GM21360 (cell line): ENCODE measurements around the gene VGLL4.
"Not testable (repeated sequence)": the region's sequence is repeated elsewhere in the genome, so short reads cannot be mapped to it uniquely, and the experiment has no call there.

Experiments
- ATAC-seq: cut with Tn5 transposase; IDR thresholded peaks from one replicate; pipeline ENCODE4 v1.9.1; 2021; ENCODE audit warnings: mild to moderate bottlenecking, moderate library complexity; ENCODE audit not compliant: unreplicated experiment

VGLL4 gene

DNA sequence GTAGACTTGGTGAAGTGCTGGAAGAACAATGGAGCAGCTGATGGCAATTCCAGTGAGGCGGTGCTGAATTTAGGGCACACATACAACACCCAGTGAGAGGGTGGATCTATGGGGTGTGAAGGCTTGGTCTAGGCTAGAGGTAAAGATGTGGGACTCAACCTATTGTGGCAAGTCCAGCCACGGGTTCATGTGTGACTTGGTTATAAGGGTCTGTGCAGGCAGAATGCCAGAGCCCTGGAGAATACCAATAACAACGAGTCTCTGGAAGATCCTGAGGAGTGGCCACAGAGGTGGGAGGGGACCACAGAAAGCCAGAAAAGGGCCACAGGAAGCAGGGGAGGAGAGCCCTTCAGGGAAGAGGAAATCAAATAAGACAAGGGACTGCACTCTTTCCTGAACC is 55.0 kb downstream of the VGLL4 start:
- ATAC-seq: no peak

DNA sequence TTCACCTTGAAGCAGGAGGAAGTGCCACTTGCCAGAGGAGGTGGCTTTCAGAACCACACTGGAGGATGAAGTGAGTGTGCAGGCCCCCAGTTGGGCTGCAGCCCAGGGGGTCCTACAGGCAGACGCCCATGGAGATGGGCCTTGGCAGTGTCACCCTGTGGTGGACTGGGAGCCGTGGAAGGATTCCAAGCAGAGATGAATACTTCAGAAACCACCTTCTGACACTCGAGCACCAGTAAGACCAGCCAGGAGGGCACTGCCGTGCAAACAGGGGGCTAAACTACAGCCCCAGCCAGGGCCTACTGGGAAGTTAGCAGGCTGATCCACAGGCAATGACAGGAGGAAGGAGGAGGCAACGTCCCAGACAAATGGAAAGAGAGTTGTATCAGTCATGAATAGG is 55.4 kb downstream of the VGLL4 start:
- no peak for ATAC-seq

DNA sequence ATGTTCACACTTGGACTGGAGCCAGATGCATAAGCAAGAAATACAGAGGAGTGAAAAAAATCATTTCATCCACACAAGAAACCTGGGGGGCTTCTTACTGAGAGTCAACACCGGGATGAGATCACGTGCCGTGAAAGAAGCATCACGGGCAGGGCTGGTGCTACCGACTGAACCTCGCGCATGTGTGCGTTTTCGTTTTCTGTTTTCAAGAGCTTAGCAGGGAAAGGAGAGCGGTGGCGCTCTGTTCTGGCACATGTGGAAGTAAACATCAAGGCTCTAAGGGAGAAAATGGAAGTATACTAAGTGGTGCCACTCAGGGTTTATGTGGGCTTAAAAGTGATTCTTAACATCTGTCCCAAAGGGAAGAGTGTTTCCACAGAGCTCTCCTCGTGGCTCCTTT is 55.9 kb downstream of the VGLL4 start:
- ATAC-seq: no peak

DNA sequence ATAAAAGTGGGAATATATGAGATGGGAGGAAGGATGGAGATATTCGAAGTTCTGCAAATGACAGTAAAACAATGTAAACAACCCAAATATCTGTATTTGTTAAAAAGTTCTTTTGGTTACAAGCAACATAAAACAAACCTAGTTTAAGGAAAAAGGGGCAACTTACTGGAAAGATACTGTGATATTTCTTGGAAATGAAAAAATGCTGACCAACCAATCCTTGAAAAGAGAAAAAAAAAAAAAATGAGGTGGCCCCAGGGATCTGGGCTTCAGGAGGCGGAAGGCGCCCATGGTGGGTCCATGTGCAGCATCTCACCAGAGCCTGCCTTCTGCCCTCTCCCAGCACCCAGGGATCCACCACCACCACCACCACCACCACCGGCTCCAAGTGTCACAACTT is 59.1 kb downstream of the VGLL4 start:
- ATAC-seq: no peak

DNA sequence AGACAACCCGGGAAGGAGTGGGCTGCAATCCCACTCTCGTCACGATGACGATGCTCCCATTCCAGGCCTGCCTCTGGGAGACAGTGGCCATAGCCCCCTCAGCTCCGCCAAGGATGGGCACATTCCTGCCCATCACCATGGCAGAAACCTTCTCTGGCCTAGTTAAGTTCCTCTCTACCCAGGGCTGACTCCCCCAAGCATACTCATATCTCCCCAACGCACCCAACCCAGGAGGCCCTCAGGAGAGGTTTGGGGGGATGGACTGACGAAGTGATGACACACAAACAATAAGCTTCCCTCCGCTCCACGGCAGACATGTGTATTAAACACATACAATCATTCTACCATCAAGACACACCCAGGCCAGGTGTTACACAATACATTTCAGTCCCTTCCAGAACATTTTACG is 60.1 kb downstream of the VGLL4 start:
- ATAC-seq: no peak

DNA sequence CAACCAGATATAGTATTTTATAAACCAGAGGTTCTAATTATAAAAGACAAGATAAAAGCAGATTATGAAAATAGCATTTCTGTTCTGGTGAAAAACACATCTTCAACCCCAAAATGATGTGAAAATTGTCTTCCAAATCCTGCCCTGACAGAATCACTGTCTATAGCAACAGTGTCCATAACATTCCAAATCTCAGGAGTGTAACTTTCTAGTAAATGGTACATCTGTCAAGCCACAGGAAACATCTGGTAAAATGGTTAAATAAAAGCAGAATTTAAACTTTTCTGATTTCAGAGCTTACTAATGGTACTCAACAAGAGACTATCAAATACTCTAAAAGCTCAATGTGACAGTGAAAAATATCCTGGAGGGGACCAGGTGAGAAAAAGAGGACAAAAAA is 60.5 kb downstream of the VGLL4 start:
- no peak for ATAC-seq

DNA sequence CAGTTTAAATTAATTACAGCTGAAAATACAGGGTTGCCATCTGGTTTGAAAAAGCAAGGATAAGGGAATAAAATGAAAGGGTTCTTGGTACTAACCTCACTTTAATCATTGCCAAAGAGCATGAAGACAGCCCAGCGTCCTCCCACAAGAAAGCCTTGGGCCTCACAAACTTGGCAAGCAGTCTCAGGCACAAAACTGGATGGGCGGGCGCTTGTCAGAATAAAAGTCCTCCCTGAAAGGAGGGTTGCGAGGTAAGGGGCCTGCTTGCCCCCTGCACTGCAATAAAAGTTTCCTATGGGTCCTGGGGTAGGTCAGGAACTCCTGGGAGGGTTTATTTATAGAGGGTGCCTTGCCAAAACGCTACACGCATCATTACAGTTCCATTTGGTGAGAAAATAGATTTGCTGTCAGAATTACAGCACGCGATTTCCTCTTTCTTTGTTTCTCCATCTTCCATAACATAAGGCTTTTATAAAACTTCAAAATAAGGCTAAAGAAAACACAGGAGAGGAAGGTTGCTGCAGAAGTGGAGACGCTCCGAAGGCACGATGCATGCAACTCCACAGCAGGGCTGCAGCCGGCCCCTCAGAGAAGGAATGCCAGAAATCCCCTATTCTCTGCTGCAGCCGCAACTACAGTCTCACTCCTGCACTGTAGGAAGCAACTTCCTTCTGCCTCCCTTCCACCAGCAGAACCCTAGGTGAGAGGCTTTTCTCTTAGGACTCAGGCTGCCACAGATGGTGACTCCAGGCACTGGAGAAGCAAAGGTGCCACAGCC is 61.3 kb downstream of the VGLL4 start:
- peak; percentile 65 for ATAC-seq

DNA sequence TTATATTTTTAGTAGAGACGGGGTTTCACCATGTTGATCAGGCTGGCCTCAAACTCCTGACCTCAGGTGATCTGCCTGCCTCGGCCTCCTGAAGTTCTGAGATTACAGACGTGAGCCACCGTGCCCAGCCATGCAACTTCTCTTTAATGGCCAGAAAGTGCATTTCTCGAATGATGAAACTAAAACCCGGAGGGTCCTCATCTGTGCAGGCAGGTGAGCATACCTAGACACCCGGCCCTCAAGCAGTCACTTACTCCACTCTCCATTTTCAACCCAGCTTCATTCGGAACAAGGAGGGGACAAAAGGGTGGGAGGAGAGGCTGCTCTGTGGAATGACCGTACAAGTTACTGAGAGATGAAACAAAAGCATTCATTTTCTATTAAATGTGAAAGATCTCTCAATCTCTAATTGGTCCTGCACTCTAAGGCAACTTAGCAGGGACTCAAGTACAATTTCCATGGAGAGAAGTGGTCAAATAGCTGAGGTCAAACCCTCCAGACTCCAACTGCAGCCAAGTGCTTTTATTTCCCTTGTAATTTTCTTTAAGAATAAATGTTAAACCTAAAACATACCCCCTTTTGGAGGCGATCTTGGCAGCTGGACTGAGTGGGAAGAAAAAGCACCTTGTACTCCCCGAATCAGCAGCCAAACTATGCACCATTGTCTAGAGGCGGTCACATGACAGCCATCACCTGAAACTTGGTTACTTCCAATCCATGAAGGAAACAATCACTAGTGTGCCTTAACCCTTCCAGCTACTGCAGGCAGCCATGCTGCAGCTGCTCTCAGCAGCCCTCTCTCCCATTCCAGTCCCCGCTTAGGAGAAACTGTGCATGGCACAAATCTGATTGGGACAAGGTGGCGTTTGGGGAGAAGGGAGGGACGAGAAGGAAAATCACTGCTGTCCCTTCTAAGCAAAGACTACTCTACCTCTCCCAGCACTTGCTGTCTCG is 62.2 kb downstream of the VGLL4 start:
- no peak for ATAC-seq

DNA sequence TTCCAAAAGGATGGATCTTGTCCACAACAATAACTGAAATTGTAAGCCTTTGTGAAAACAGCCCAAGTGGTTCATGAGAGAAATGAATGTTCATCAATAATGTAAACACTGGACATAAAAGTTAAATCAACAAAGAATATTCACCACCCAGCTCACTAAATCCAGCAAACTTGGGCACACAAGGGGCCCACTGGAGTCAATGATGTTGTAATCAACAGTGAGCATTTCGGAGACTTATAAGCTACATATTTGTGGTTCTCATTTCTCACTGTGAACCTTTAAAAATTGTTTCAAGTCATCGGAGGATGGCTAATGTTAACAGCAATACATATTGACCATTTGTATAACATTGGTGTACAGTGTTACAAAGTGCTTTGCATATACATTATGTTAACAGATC is 63.1 kb downstream of the VGLL4 start:
- ATAC-seq: no peak

DNA sequence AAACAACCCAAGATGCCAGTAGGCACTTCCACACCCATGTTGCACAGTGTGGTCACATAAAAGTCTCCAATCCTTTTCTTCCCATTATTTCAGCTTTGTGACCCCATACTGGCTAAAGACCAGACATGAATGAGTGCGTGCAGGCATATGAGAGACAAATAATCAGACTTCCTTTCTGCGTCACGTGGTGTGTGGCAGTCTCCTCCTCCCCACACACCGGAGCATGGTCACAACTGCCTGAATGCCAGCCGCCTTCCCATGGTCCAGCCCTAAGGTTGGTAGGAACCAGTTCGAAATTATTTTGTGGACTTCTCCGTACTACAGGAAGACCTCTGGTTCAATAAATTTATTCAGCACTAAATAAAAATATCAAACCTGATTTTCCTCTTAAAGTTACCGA is 65.5 kb downstream of the VGLL4 start:
- no peak for ATAC-seq

DNA sequence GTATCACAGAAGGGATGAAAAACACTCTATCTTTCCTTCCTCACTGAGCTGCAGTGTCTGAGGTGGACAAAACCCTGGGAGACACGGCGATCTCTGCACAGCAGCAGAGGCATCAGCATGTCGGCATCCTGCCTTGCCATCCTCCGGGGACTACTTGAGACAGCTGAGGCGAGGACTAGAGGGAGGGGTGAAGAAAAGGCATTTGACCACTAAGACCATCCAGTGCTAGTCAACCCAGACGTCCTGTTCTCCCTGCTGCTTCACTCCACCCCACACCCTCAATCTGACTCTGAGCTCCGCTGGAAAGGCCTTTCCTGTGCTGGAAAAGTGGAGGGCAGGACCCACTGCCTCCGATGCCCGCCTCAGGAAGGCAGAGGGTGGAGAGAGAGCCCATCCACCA is 67.3 kb downstream of the VGLL4 start:
- ATAC-seq: no peak

DNA sequence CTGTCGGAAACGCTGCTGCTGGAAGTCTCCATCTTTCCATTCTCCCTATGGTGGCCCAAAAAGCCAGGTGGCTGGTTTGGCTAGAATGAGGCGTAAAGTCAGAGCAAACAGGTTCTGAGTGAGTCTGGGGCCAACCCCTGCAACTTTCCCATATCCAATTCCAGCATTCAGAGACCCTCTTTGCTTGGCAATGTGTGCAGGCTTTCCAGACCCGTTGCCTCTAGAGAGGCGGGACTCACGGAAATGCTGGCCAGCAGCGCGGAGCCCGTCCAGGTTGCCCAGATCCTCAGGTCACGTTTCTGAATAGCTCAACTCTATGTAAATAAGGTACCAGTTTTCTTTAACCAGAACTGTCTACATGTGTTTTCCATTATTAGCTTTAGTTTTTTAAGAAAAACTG is 68.0 kb downstream of the VGLL4 start:
- no peak for ATAC-seq

DNA sequence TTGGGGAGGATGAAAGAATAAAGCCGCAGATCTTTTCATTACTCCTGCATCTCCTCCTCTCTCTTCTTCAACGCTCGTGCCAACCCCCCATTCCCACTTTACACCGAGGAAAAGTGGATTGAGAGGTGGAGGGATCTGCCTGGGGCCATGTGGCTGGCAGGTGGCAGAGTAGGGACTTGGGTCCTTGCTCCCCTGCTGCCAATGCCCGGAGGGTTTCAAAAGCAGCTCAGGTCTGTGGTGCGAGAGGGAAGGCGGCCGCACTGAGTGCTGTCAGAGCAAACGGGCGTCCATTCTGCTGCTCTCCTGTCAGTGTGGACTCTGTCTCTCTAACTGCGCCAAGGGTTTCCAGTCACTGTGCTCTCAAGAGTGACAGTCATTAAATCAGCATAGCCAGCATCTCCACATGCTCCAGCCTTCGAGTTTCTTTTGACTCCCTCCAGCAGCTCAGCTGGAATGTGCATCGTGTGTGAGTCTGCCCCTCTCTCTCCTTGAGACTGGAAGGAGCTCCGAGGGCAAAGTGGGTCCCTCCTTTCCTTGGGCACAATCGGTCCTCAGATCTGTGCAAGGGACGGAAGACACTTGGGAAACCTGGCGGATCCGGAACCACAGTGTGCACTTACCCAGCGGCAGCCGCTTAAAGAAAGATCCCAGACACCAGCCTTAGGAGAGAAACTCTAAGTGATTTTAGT is 68.6 kb downstream of the VGLL4 start:
- ATAC-seq: no peak

DNA sequence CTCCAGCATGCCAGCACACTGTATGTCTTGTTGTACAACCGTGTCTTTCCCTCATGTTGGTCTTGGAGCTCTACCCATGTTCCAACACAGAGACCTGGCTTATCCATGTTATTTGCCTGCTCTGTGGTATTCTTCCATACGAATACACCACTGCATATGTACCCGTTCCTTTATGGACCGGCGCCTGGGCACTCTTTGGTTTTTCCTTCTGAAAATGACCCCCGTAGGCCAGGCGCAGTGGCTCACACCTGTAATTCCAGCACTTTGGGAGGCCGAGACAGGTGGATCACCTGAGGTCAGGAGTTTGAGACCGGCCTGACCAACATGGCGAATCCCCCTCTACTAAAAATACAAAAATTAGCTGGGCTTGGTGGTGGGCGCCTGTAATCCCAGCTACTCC is 71.1 kb downstream of the VGLL4 start:
- ATAC-seq: not testable (repeated sequence)

DNA sequence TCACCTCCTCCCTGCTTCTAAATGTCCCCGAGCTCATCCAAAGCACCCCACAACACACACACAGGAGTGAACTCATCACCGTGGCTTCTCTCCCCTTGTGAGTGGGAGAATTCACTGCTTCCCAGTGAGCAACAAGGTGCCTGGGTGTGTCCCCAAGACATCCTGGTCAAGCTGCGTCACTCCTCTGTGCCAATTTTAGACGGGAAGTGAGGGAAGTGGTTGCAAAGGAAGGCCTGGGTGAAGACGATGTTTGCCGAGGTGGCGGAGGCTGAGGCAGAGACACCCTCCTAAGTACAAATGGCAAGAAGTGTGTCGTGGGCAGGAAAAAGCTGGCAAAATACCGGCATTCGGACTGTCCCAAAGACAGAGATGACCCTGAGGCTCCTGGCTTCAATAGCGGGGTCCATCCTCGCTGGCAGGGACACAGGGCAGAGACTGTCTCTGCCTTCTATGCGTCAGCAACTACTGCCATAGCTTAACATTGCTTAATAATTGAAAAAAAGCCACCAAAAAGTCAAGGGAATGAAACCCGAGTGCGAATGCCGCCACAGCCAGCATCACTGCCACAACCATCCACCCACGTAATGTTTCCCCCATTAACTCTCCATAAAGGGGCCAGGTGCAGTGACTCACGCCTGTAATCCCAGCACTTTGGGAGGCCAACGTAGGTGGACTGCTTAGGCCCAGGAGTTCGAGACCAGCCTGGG is 72.8 kb downstream of the VGLL4 start:
- ATAC-seq: no peak

DNA sequence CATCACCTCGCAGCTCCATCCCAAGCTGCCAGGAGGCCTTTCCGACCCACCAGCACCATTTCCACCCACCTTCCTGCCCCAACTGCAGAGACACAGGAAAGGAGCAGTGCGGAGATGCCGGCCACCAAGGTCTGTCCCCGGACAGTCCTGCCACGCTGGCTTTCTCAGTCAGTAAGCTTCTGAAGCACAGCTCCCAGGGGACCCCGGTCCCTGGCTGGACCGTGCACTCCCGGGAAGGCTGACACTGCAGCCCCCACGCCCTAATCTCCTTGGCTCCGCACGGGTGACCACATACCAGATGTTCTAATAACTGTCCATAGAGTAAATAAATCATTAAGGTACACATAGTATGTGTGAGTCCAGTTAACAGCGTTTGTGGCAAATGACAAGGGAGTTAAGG is 73.5 kb downstream of the VGLL4 start:
- ATAC-seq: no peak

DNA sequence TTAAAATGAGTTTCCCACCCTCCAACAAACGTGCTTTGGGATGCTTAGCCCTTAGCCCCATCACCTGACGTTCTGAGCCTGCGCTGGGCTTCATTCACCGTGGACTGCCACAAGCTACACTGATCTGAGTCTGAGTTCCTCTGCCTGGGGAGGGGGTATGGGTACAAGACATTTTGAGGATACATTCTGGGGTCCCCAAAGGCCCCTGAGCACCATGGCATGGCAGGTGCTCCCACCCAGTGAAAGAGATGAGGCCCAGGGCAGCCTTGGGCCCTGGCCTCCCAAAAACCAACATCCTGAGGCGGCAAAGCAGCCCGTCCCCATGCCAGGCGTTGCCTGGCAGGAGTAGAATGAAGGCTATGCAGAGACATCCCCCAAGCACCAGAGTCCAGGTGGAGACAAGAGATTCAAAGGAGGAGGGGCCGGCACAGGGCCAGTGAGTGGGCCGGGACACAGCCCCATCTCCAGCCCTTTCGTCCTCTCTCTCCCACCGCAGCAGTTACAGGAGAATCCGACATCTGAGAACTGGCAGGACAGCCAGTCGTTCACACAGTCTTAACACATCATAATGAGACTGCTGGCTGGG is 74.5 kb downstream of the VGLL4 start:
- ATAC-seq: no peak

DNA sequence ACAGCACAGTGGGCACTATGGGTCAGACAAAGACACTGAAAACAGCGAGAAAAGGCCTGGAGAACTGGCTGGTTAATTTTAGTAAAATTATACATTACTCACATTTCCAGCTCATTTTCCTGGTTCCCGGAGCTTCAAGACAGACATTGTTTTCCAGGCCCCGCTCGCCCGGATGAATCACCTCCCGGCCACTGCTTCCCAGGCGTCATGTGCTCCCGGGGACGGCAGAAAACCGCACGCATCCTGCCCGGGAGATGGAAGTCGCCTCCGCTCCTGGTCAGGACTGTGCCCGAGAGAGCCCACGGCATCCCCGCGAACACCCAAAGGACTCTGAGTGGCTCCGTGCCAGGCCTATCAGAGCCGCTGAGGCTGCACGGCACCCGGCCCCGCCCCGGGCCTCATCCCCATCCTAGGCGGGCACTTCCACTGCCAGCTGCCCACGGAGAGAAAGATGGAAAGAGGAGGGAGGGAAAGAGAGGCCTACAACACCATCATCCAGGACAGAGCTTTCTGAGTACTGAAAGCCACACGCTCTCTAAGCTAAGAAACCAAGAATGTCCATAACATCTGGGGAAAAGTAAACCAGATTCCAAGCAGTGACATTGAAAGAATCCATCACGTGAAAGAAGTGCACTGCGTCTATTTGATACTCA is 75.1 kb downstream of the VGLL4 start:
- no peak for ATAC-seq

DNA sequence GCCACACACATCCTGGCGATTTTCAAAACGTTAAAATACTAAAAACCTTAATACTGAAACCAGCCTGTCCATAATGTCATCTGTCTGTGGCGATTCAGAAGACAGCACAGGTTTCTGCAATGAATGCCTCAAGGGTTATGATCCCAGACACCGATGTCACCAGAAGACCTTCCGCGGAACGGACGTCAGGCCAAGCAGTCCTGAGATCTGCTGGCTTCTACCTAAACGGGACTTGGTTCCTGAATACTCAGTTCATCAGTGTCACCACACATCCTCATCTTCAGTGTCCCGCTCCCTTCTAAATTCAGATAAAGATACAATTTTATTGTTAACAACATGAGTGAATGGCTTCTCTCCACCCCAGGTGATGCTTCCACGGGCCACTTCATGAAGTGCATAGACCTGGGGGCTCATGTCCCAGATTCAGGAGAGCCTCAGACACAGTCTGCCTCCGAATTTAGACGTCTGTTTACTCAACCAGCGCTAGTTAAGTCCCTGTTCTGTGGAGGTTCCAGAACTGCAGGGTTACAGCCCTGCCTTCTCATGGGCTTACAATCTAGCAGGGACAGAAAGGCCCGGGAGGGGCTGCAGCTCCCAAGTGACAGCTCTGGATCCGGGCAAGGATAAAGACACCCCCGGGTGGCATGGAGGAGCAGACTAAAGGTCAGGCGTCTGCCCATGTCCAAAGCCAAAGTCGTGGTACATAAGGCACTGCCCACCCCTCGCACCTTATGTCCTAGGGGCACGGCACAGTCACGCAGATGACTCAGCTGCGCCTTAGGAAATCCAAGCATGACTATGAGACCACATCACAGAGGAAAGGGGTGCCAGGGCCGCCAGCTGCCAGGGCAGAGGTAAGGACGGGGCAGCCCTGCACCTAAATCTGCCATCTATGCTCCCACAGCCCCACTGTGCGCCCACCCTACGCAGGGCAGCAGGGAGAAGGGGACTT is 75.9 kb downstream of the VGLL4 start:
- ATAC-seq: no peak
